ENCODE results near the gene CCR7. TPM values are rescaled to one million over a fixed set of nuclear protein-coding genes. Genes with fewer than 3 reads are reported as not detected.
A peak's percentile ranks its signal among the peaks of the same experiment; 100 is the strongest.

The CCR7 gene
- total and polyA plus RNA-seq, 2 of the 8 experiments (the other 6 are each of a cell fraction or from before 2014, with no cell fraction given), result 0.12 to 0.17 TPM

GRCh38 chr17:40534371-40535189, 30.7 kb downstream of the CCR7 start:
- no peak overlapping the region for H3K23ac ChIP-seq (ENCODE audit: insufficient read length)
- no peak overlapping the region for H3K4ac ChIP-seq (replicated peaks; ENCODE audit: insufficient read length, low read depth, low read length)
- peak overlapping the region; percentile 26 for H4K91ac ChIP-seq (replicated peaks; ENCODE audit: insufficient read length, low read length)
- no peaks in the 10 kb centered on the region for H3K9me3 ChIP-seq (ENCODE audit: insufficient read depth in 2 of 2, low read depth in 1 of 2, low read length in 1 of 2)
- no peaks in the 10 kb centered on the region for H3K27me3 ChIP-seq (replicated peaks in 1 of 4; ENCODE audit: control insufficient read depth in 3 of 4, extremely low read depth in 1 of 4, insufficient read depth in 3 of 4, low read length in 3 of 4)
- H2BK12ac ChIP-seq (ENCODE audit: low read depth, low read length), result peak overlapping the region; percentile 45; the same call in 1 of the 2 replicates
- no peaks in the 10 kb centered on the region for H4K20me1 ChIP-seq (replicated peaks in 1 of 2; ENCODE audit: control insufficient read depth in 1 of 2, insufficient read depth in 2 of 2, low read length in 2 of 2)
- WGBS, 2 experiments (ENCODE audit: extremely low coverage in 1 of 2, insufficient coverage in 1 of 2, insufficient read length in 1 of 2, insufficient replicate concordance in 2 of 2, low coverage in 1 of 2, low lambda C conversion rate in 2 of 2, missing lambda C conversion rate in 1 of 2), result 93% methylated on average over 11 of the region's 11 CpGs; no CpG with 5 or more reads in 1 of the 2 experiments
- H4K5ac ChIP-seq (ENCODE audit: insufficient read length, low read depth, low read length), result no peak overlapping the region
- peak overlapping the region; percentile 32; the same call in 1 of the 2 replicates for H2AK5ac ChIP-seq (ENCODE audit: low read depth, low read length)
- H3K56ac ChIP-seq (replicated peaks; ENCODE audit: insufficient read length, low read depth, low read length), result no peak overlapping the region
- H3K4me1 ChIP-seq (replicated peaks in 1 of 4; ENCODE audit: control insufficient read depth in 3 of 4, insufficient read depth in 4 of 4, low read length in 3 of 4), result peaks cover 0 to 8% (median 3%) of the 10 kb centered on the region in 4 experiments; a peak in 2 of 7 replicates
- H2BK5ac ChIP-seq (ENCODE audit: low read depth, low read length), result no peak overlapping the region
- H3K79me1 ChIP-seq (ENCODE audit: low read depth, low read length), result no peaks in the 10 kb centered on the region
- H3K4me2 ChIP-seq (ENCODE audit: insufficient read depth in 1 of 2, low read depth in 2 of 2, low read length in 2 of 2), result no peak overlapping the region
- no peak overlapping the region for H3K4me3 ChIP-seq (ENCODE audit: extremely low read depth in 1 of 4, insufficient read depth in 2 of 4, low read depth in 3 of 4, low read length in 4 of 4)
- H4K8ac ChIP-seq (ENCODE audit: extremely low read depth, insufficient read depth, low read length), result 0 out of 2 replicates have a peak overlapping the region, but pooled peaks have one; percentile 38
- ChIA-PET CTCF (ENCODE audit: partially characterized antibody) (interaction anchor here (0.7 to 19.4 kb wide), 29 partner anchors 9 to 232 kb away, joined by 3 to 435 read pairs (median 6); partner anchors contain the start of genes GJD3, IGFBP4, TNS4 and TOP2A), POLR2A (ENCODE audit: partially characterized antibody) (interaction anchor here (0.9 to 1.7 kb wide), 2 partner anchors 24 to 124 kb away, joined by 3 to 6 read pairs; no protein-coding TSS in a partner anchor)
- peaks cover 3% of the 10 kb centered on the region; the same call in 1 of the 2 replicates for H3K23me2 ChIP-seq (ENCODE audit: low read depth, low read length)
- H2BK20ac ChIP-seq (ENCODE audit: low read length), result 0 out of 2 replicates have a peak overlapping the region, but pooled peaks have one; percentile 23
- no peak for FAIRE-seq
- peak overlapping the region; percentile 24; the same call in 1 of the 2 replicates for H2BK15ac ChIP-seq (ENCODE audit: low read length)
- DNase-seq (ENCODE audit: low read depth in 1 of 2, low spot score in 2 of 2), result no peak
- H3K36me3 ChIP-seq (ENCODE audit: control insufficient read depth in 2 of 4, insufficient read depth in 4 of 4, low read length in 3 of 4), result no peaks in the 10 kb centered on the region
- H3K27ac ChIP-seq (ENCODE audit: low read depth, low read length), result no peak overlapping the region
- no peak overlapping the region for H2AFZ ChIP-seq (ENCODE audit: low read length)
- H3K14ac ChIP-seq (ENCODE audit: insufficient read length), result no peak overlapping the region
- no peak overlapping the region for H3K18ac ChIP-seq (ENCODE audit: extremely low read depth, low read length)
- no peak overlapping the region for H2BK120ac ChIP-seq (replicated peaks; ENCODE audit: low read depth, low read length)
- no peaks in the 10 kb centered on the region for H3K79me2 ChIP-seq (ENCODE audit: control insufficient read depth in 1 of 2, insufficient read depth in 2 of 2, low read length in 2 of 2)
- H3K9ac ChIP-seq (replicated peaks in 1 of 4; ENCODE audit: extremely low read depth in 1 of 4, low read depth in 3 of 4, low read length in 3 of 4), result no peak overlapping the region; a peak in 1 of 7 replicates
- TF ChIP-seq SP4 (IDR thresholded peaks at IDR 0.05; ENCODE audit: low read length) (no peak), GTF2F1 (IDR thresholded peaks at IDR 0.05; ENCODE audit: borderline replicate concordance, low read depth, low read length) (no peak)
- TF ChIP-seq, protein P1, sequence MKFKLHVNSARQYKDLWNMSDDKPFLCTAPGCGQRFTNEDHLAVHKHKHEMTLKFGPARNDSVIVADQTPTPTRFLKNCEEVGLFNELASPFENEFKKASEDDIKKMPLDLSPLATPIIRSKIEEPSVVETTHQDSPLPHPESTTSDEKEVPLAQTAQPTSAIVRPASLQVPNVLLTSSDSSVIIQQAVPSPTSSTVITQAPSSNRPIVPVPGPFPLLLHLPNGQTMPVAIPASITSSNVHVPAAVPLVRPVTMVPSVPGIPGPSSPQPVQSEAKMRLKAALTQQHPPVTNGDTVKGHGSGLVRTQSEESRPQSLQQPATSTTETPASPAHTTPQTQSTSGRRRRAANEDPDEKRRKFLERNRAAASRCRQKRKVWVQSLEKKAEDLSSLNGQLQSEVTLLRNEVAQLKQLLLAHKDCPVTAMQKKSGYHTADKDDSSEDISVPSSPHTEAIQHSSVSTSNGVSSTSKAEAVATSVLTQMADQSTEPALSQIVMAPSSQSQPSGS (IDR thresholded peaks at IDR 0.05; ENCODE audit: low read length), result no peak
